OCI-LY1 (cell line): ENCODE results near the gene JAM3.

ENCODE experiments used
- CTCF ChIP-seq: fragments of 200-600 bp; sonication (generic), shearing (Covaris generic); IDR thresholded peaks from 2 replicates; pipeline ENCODE4 v1.5.1; 2017; ENCODE audit warnings: mild to moderate bottlenecking, antibody characterized with exemption, low read length, moderate library complexity, mixed read lengths
- EZH2 ChIP-seq: fragments of 200-600 bp; sonication (generic), shearing (Covaris generic); IDR thresholded peaks from 2 replicates; pipeline ENCODE4 v1.8.0; 2017; ENCODE audit warnings: borderline replicate concordance, mixed run types, mild to moderate bottlenecking, antibody characterized with exemption, low read length, moderate library complexity, mixed read lengths

GRCh38 chr11:134044514-134045284 lies 24.2 kb upstream of the JAM3 start:
- TF ChIP-seq EZH2 = no peak
- TF ChIP-seq CTCF = no peak
